ENCODE data around the gene TMEM51. TPM values are rescaled to one million over a fixed set of nuclear protein-coding genes. Genes with fewer than 3 reads are reported as not detected.

Gene TMEM51, protein sequence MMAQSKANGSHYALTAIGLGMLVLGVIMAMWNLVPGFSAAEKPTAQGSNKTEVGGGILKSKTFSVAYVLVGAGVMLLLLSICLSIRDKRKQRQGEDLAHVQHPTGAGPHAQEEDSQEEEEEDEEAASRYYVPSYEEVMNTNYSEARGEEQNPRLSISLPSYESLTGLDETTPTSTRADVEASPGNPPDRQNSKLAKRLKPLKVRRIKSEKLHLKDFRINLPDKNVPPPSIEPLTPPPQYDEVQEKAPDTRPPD
- total RNA-seq = 2.7 and 4.2 TPM in 2 replicates

DNA sequence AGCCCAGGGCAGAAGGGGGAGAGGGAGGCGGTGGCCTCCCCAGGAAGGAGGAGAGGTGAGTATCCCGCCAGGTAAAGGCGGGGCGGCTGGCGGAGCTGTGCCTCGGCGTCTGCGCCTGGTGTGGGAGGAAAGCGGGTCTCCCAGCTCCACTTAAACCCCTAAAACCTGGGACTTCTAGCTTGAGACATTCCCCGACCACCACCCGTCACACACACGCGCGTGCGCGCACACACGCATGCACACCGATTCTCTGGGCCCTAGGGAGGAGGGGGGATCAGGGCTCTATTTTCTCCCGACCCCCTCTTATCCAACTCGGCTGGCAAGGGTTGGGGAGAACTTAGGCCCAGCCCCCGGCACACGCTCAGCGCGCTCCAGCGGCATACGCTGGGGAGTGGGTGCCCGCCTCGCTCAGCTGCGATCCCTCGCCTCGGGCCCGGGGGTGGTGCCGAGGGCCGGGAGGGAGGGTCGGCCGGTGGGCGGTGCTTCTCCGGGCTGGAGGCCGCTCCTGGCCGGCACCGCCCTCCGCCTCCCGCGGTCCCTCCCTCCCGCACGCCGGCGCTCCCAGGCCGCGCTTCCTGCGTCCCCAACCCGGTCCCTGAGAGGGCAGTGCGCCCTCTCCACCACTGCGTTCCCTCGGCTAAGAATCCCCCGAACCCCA, at the start of gene TMEM51:
TSS of gene TMEM51 (plus strand) at position 564 of the 658 bp plus-strand sequence. CDS start 61,341 bp downstream, outside the sequence.

DNA sequence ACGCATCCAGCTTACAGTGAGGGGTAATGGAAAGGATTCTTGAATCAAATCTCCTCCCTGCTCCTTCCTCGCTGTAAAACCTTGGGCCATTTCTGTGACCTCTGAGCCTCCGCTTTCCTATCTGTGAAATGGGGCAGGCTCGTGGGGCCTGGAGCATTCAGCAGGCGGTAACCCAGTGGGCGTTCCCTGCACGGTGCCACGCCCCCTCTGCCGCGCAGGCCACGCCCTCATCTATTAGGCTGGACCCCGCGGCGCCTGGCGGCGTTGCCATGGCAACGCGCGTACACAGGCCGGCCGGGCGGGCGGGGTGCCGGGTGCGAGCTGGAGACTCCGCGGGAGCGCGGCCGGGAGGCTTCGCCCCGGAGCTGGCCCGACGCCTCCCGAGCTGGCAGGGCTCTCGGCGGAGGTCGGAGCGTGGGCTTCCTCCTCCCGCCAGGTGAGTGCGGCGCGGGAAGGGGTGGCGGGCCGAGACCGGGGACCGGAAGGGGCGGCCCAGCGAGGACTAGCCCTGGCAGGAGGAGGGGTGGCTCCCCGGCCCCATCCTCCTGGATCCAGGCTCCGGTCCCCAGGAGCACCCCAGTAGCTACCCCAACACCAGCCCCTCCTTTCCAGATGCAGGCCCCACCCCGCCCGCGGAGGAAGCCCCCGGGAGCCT, 93.5 kb downstream of the TMEM51 start, which contains the start of gene FHAD1:
TSS of gene FHAD1 (plus strand) at position 264 of the 655 bp plus-strand sequence. CDS start 4,562 bp downstream, outside the sequence.

Other genes with a start within 250 kb of the TMEM51 start
- under 0.01 and 0.13 TPM in 2 replicates for gene FHAD1, start 93.5 kb downstream of the TMEM51 start, total RNA-seq